ENCODE data around the gene KRT85.

KRT85 gene

DNA sequence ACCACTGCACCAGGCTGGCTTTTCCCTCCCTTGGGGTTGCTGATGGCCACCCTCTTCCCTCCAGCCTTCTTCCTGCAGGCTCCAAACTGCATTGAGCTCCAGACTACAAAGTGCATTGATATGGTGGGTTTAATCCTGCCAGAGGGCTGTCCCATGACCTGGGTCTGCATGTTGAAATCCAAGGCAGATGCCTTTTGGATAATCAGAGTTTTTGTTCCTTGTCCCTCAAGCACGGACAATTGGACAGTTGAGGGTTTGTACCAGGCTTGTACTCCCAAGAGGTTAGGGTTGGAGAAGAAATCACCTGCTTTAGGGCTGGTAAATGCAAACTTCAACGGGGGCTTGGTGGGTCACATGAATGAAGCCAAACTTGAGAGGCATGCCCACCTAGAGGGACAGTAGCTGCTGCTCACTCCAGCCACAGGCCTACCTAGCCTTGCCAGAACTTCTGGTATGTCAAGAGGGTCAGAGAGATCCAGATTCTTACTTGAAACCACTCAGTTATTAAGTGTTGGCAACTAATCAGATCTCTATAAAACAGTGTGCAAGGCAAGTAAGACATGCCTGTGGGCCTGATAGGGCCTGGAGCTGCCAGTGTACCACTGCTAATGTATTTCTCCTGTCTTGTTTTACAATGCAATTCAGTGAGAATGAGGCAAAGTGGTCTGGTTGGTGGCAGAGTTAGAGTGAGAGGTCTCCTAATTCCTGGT is 24.3 kb downstream of the KRT85 start:
- 86 to 96% methylated on average over 2 of the region's 2 CpGs for WGBS, 2 experiments
- Histone ChIP-seq H3K4me1 (ENCODE audit: control insufficient read depth, insufficient read depth, low read length) (no peaks in the 10 kb centered on the region), H3K27ac (ENCODE audit: insufficient read depth, low read depth, low read length, poor library complexity, severe bottlenecking) (no peak overlapping the region), H3K36me3 (ENCODE audit: control insufficient read depth, insufficient read depth, low read length) (no peaks in the 10 kb centered on the region), H3K27me3 (ENCODE audit: control insufficient read depth, insufficient read depth, low read length, poor library complexity, severe bottlenecking) (no peaks in the 10 kb centered on the region), H3K4me3 (ENCODE audit: insufficient read depth, low read depth, low read length) (no peak overlapping the region), H3K9me3 (ENCODE audit: control insufficient read depth, low read length) (no peaks in the 10 kb centered on the region)

DNA sequence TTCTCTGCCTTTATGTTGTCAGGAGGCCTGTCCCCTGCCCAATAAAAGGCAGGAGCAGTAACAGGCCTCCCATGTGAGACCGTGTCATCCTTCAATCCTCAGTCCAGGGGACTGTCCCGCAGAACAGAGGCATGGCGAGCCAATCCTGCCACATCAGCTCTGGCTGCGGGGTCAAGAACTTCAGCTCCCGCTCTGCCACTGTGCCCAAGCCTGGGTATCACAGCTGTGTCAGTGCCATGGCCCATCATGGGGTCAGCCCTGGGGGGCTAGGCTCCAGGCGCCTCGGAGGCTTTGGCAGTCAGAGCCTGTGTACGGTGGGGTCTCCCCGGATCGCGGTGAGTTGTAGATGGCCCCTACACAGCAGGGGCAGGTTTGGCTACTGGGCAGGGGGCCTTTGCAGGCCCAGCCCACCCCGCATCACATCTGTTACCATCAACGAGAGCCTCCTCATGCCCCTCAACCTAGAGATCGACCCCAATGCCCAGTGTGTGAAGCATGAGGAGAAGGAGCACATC is 26.2 kb downstream of the KRT85 start:
- H3K36me3 ChIP-seq (ENCODE audit: control insufficient read depth, insufficient read depth, low read length): no peaks in the 10 kb centered on the region
- WGBS, 2 experiments: 95 to 96% methylated on average over 14 of the region's 14 CpGs
- no peaks in the 10 kb centered on the region for H3K9me3 ChIP-seq (ENCODE audit: control insufficient read depth, low read length)
- no peak overlapping the region for H3K27ac ChIP-seq (ENCODE audit: insufficient read depth, low read depth, low read length, poor library complexity, severe bottlenecking)
- H3K27me3 ChIP-seq (ENCODE audit: control insufficient read depth, insufficient read depth, low read length, poor library complexity, severe bottlenecking): no peaks in the 10 kb centered on the region
- H3K4me1 ChIP-seq (ENCODE audit: control insufficient read depth, insufficient read depth, low read length): no peaks in the 10 kb centered on the region
- H3K4me3 ChIP-seq (ENCODE audit: insufficient read depth, low read depth, low read length): no peak overlapping the region

DNA sequence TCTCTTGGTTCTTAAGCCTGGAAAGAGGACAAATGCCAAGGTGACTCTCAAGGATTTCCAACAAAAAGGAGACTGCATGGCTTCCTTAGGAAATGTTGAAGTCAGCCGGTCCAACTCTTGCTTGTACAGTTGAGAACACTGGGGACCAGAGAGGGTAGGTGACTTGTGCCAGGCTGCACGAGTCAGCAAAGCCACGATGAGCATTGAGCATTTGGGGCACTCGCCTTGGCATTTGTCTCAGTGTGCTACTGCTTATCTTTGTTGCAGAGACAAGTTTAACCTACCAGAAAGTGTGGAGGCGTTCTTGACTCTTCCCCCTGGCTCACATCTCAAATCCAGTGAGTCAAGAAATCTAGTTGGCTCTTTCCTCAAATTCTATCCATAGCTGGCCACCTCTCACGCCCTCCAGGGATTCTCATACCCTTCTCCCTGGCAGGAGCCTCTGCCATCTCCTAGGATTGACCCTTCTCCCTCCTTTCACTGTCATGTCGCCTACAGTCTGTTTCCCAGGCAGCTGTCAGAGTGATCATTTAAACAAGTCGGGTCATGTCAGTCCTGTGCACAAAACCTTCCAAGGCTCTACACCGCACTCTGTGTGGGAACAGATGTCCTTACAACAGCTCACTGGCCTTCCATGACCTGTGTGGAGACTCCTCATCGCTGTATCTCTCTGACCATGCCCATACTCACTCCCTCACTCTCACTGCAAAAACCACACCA is 28.9 kb downstream of the KRT85 start:
- 91 to 92% methylated on average over 10 of the region's 10 CpGs for WGBS, 2 experiments
- Histone ChIP-seq H3K27me3 (ENCODE audit: control insufficient read depth, insufficient read depth, low read length, poor library complexity, severe bottlenecking) (no peaks in the 10 kb centered on the region), H3K4me3 (ENCODE audit: insufficient read depth, low read depth, low read length) (no peak overlapping the region), H3K36me3 (ENCODE audit: control insufficient read depth, insufficient read depth, low read length) (no peaks in the 10 kb centered on the region), H3K4me1 (ENCODE audit: control insufficient read depth, insufficient read depth, low read length) (no peaks in the 10 kb centered on the region), H3K27ac (ENCODE audit: insufficient read depth, low read depth, low read length, poor library complexity, severe bottlenecking) (no peak overlapping the region), H3K9me3 (ENCODE audit: control insufficient read depth, low read length) (no peaks in the 10 kb centered on the region)

GRCh38 chr12:52337054-52337453 is 30.2 kb downstream of the KRT85 start:
- Histone ChIP-seq H3K36me3 (ENCODE audit: control insufficient read depth, insufficient read depth, low read length) (no peaks in the 10 kb centered on the region), H3K4me3 (ENCODE audit: insufficient read depth, low read depth, low read length) (no peak overlapping the region), H3K27ac (ENCODE audit: insufficient read depth, low read depth, low read length, poor library complexity, severe bottlenecking) (no peak overlapping the region), H3K27me3 (ENCODE audit: control insufficient read depth, insufficient read depth, low read length, poor library complexity, severe bottlenecking) (no peaks in the 10 kb centered on the region), H3K9me3 (ENCODE audit: control insufficient read depth, low read length) (no peaks in the 10 kb centered on the region), H3K4me1 (ENCODE audit: control insufficient read depth, insufficient read depth, low read length) (no peaks in the 10 kb centered on the region)
- 85 to 100% methylated on average over 1 of the region's 1 CpG for WGBS, 2 experiments

DNA sequence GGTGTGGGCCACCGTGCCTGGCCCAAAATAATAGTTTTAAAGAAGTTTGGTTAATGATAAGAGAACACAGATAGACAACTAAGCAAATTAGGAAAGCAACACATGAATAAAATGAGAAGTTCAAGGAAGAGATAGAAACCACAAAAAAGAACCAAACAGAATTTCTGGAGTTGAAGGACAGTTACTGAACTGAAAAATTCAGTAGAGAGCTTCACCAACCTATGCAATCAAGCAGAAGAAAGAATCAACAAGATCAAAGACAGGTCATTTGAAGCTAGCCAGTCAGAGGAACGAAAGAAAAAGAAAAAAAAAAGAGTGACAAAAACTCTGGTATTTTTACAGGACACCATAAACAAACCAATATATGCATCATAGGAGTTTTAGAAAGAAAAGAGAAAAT is 30.6 kb downstream of the KRT85 start:
- H3K27me3 ChIP-seq (ENCODE audit: control insufficient read depth, insufficient read depth, low read length, poor library complexity, severe bottlenecking): no peaks in the 10 kb centered on the region
- H3K4me3 ChIP-seq (ENCODE audit: insufficient read depth, low read depth, low read length): no peak overlapping the region
- no peaks in the 10 kb centered on the region for H3K36me3 ChIP-seq (ENCODE audit: control insufficient read depth, insufficient read depth, low read length)
- H3K27ac ChIP-seq (ENCODE audit: insufficient read depth, low read depth, low read length, poor library complexity, severe bottlenecking): no peak overlapping the region
- no peaks in the 10 kb centered on the region for H3K9me3 ChIP-seq (ENCODE audit: control insufficient read depth, low read length)
- H3K4me1 ChIP-seq (ENCODE audit: control insufficient read depth, insufficient read depth, low read length): no peaks in the 10 kb centered on the region
- 93 to 94% methylated on average over 2 of the region's 2 CpGs for WGBS, 2 experiments

DNA sequence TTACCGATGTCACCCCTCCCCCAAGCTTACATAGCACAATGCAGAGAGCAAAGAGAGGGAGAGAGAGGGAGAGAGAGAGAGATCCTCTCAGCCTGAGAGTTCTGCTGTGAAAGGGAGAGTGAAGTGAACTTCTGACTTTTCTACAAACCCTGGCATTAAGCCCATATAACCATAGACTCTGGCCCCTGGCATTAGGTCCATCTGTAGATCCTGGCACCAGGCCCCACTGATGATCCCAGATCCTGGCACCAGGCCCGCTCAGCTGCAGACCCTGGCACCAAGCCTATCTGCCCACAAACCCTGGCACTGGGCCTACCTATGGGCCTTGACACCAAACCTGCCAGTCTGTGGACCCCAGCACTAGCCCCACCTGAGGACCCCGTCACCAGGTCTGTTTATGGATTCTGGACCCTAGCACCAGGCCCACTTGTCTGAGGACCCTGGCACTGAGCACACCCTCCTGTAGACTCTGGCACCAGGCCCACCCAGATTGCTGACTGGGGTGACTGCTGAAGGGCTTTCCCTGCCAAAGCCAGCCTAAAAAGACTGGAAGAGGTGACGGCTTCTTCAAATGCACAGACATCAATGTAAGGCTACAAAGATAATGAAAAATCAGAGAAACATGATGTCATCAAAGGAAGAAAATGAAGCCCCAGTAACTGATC is 31.6 kb downstream of the KRT85 start:
- WGBS, 2 experiments: 83 to 98% methylated on average over 3 to 4 of the region's 4 CpGs
- no peaks in the 10 kb centered on the region for H3K4me1 ChIP-seq (ENCODE audit: control insufficient read depth, insufficient read depth, low read length)
- no peaks in the 10 kb centered on the region for H3K27me3 ChIP-seq (ENCODE audit: control insufficient read depth, insufficient read depth, low read length, poor library complexity, severe bottlenecking)
- no peak overlapping the region for H3K4me3 ChIP-seq (ENCODE audit: insufficient read depth, low read depth, low read length)
- no peak overlapping the region for H3K27ac ChIP-seq (ENCODE audit: insufficient read depth, low read depth, low read length, poor library complexity, severe bottlenecking)
- no peaks in the 10 kb centered on the region for H3K9me3 ChIP-seq (ENCODE audit: control insufficient read depth, low read length)
- no peaks in the 10 kb centered on the region for H3K36me3 ChIP-seq (ENCODE audit: control insufficient read depth, insufficient read depth, low read length)

GRCh38 chr12:52334185-52334584 is 33.1 kb downstream of the KRT85 start:
- no peaks in the 10 kb centered on the region for H3K27me3 ChIP-seq (ENCODE audit: control insufficient read depth, insufficient read depth, low read length, poor library complexity, severe bottlenecking)
- no peaks in the 10 kb centered on the region for H3K36me3 ChIP-seq (ENCODE audit: control insufficient read depth, insufficient read depth, low read length)
- WGBS, 2 experiments: 96 to 97% methylated on average over 2 to 3 of the region's 3 CpGs
- no peaks in the 10 kb centered on the region for H3K9me3 ChIP-seq (ENCODE audit: control insufficient read depth, low read length)
- H3K27ac ChIP-seq (ENCODE audit: insufficient read depth, low read depth, low read length, poor library complexity, severe bottlenecking): no peak overlapping the region
- no peak overlapping the region for H3K4me3 ChIP-seq (ENCODE audit: insufficient read depth, low read depth, low read length)
- H3K4me1 ChIP-seq (ENCODE audit: control insufficient read depth, insufficient read depth, low read length): no peaks in the 10 kb centered on the region

- H3K9me3 ChIP-seq (ENCODE audit: control insufficient read depth, low read length): no peaks in the 10 kb centered on the region
- H3K4me3 ChIP-seq (ENCODE audit: insufficient read depth, low read depth, low read length): no peak overlapping the region
- no peak overlapping the region for H3K27ac ChIP-seq (ENCODE audit: insufficient read depth, low read depth, low read length, poor library complexity, severe bottlenecking)
- no peaks in the 10 kb centered on the region for H3K36me3 ChIP-seq (ENCODE audit: control insufficient read depth, insufficient read depth, low read length)
- no peaks in the 10 kb centered on the region for H3K4me1 ChIP-seq (ENCODE audit: control insufficient read depth, insufficient read depth, low read length)
- H3K27me3 ChIP-seq (ENCODE audit: control insufficient read depth, insufficient read depth, low read length, poor library complexity, severe bottlenecking): no peaks in the 10 kb centered on the region
- 85 to 86% methylated on average over 3 of the region's 3 CpGs for WGBS, 2 experiments
These were observed 34.0 kb downstream of the KRT85 start for GRCh38 chr12:52333321-52333720.

- Histone ChIP-seq H3K4me1 (ENCODE audit: control insufficient read depth, insufficient read depth, low read length) (no peaks in the 10 kb centered on the region), H3K27ac (ENCODE audit: insufficient read depth, low read depth, low read length, poor library complexity, severe bottlenecking) (no peak overlapping the region), H3K36me3 (ENCODE audit: control insufficient read depth, insufficient read depth, low read length) (no peaks in the 10 kb centered on the region), H3K4me3 (ENCODE audit: insufficient read depth, low read depth, low read length) (no peak overlapping the region), H3K27me3 (ENCODE audit: control insufficient read depth, insufficient read depth, low read length, poor library complexity, severe bottlenecking) (no peaks in the 10 kb centered on the region), H3K9me3 (ENCODE audit: control insufficient read depth, low read length) (no peaks in the 10 kb centered on the region)
- 91 to 100% methylated on average over 1 of the region's 1 CpG for WGBS, 2 experiments
These were observed 34.9 kb downstream of the KRT85 start for GRCh38 chr12:52332381-52332780.

- Histone ChIP-seq H3K27me3 (ENCODE audit: control insufficient read depth, insufficient read depth, low read length, poor library complexity, severe bottlenecking) (no peaks in the 10 kb centered on the region), H3K36me3 (ENCODE audit: control insufficient read depth, insufficient read depth, low read length) (no peaks in the 10 kb centered on the region), H3K9me3 (ENCODE audit: control insufficient read depth, low read length) (no peaks in the 10 kb centered on the region), H3K4me1 (ENCODE audit: control insufficient read depth, insufficient read depth, low read length) (no peaks in the 10 kb centered on the region), H3K27ac (ENCODE audit: insufficient read depth, low read depth, low read length, poor library complexity, severe bottlenecking) (no peak overlapping the region), H3K4me3 (ENCODE audit: insufficient read depth, low read depth, low read length) (no peak overlapping the region)
- WGBS, 2 experiments: 91 to 96% methylated on average over 3 of the region's 3 CpGs
These were observed 35.4 kb downstream of the KRT85 start for GRCh38 chr12:52331833-52332232.
